HCT116 (cell line): ENCODE data around the gene DMD. TPM values are rescaled to one million over a fixed set of nuclear protein-coding genes. Genes with fewer than 3 reads are reported as not detected.

Experiments
- ATAC-seq: fragments of 200-7000 bp; cut with Tn5 transposase; 2 replicates; pipeline ENCODE4 v1.9.1; 2020; ENCODE audit warnings: mild to moderate bottlenecking, moderate library complexity
- BruUV-seq: library from RNA; stranded (reverse); fragments of 400-500 nt; replicated peaks from 2 replicates; lab custom pipeline; 2021; lab: Mats Ljungman, UMichigan
- CTCF ChIA-PET: fragments of 300-600 bp; sonication (Branson Sonifier 250); formaldehyde crosslinking; loops from one replicate; lab custom pipeline; 2021; ENCODE audit warnings: antibody characterized with exemption; lab: Charles Lee
- POLR2A ChIA-PET: fragments of 300-600, 350-600 bp; sonication (Branson Sonifier 250); formaldehyde crosslinking; loops from one replicate; lab custom pipeline; 2021; ENCODE audit warnings: antibody characterized with exemption; lab: Charles Lee
- RAD21 ChIA-PET, 2 experiments: fragments of 300-600 bp; sonication (Branson Sonifier 250); formaldehyde crosslinking; loops; one replicate each; lab custom pipeline; 2023; ENCODE audit warnings: low total read pairs in 2 of 2; ENCODE audit not compliant: uncharacterized antibody in 2 of 2, unreplicated experiment in 2 of 2, low non-redundant PET in 1 of 2; lab: Charles Lee
- DNase-seq: peaks from one replicate; pipeline ENCODE4 v3.0.0-alpha.2; 2010; ENCODE audit warnings: low read depth, low spot score
- H2AFZ ChIP-seq: fragments of 200-600 bp; shearing (Covaris generic), sonication (generic); 2 replicates; pipeline ENCODE4 v1.6.1; 2017; ENCODE audit warnings: low read depth, mixed run types, mixed read lengths, antibody characterized with exemption, low read length; ENCODE audit not compliant: poor library complexity, severe bottlenecking
- H3K27ac ChIP-seq: 2 replicates; pipeline ENCODE4 v1.5.1; 2012; ENCODE audit warnings: low read depth, low read length
- H3K27me3 ChIP-seq: fragments of 200-600 bp; sonication (generic); 2 replicates; pipeline ENCODE4 v1.6.1; 2016; ENCODE audit warnings: mixed run types, low read length, mixed read lengths; ENCODE audit not compliant: insufficient read depth
- H3K36me3 ChIP-seq, 2 experiments: fragments of 200-500 bp in 1 of 2; fragments of 200-600 bp in 1 of 2; sonication (Bioruptor generic) in 1 of 2; sonication (generic) in 1 of 2; 2 replicates each; pipeline versions ENCODE4 v1.5.1 to v1.6.1; 2014 to 2016; ENCODE audit warnings: low read length in 2 of 2, inconsistent platforms in 1 of 2, mixed read lengths in 1 of 2, mixed run types in 1 of 2; ENCODE audit not compliant: insufficient read depth in 2 of 2, control insufficient read depth in 1 of 2
- H3K4me1 ChIP-seq, 2 experiments: fragments of 200-600 bp in 1 of 2; sonication (generic) in 1 of 2; 2 replicates each; pipeline versions ENCODE4 v1.5.1 to v1.6.1; 2012 to 2017; ENCODE audit warnings: low read length in 2 of 2, inconsistent platforms in 1 of 2, mild to moderate bottlenecking in 1 of 2, mixed read lengths in 1 of 2, mixed run types in 1 of 2, moderate library complexity in 1 of 2; ENCODE audit not compliant: insufficient read depth in 2 of 2, control insufficient read depth in 1 of 2
- H3K4me2 ChIP-seq: fragments of 200-600 bp; sonication (generic); 2 replicates; pipeline ENCODE4 v1.6.1; 2017; ENCODE audit warnings: mixed run types, low read length, mixed read lengths
- H3K4me3 ChIP-seq, 2 experiments: fragments of 200-600 bp in 1 of 2; sonication (generic) in 1 of 2; replicated peaks in 1 of 2; 2 replicates each; pipeline ENCODE4 v1.5.1; 2011 to 2016; ENCODE audit warnings: low read length in 2 of 2, control low read depth in 1 of 2, low read depth in 1 of 2, mild to moderate bottlenecking in 1 of 2, mixed read lengths in 1 of 2, mixed run types in 1 of 2
- H3K79me2 ChIP-seq: fragments of 200-600 bp; sonication (generic); 2 replicates; pipeline ENCODE4 v1.6.1; 2017; ENCODE audit warnings: mild to moderate bottlenecking, mixed run types, low read length, moderate library complexity, mixed read lengths; ENCODE audit not compliant: insufficient read depth
- H3K9ac ChIP-seq: fragments of 200-600 bp; sonication (generic); 2 replicates; pipeline ENCODE4 v1.6.1; 2016; ENCODE audit warnings: low read length, mixed read lengths
- H3K9me2 ChIP-seq: fragments of 200-600 bp; sonication (generic), shearing (Covaris generic); 2 replicates; pipeline ENCODE4 v1.6.1; 2017; ENCODE audit warnings: mixed run types, mild to moderate bottlenecking, moderate library complexity; ENCODE audit not compliant: insufficient read depth
- H3K9me3 ChIP-seq, 2 experiments: fragments of 200-500 bp in 1 of 2; fragments of 200-600 bp in 1 of 2; sonication (Bioruptor generic) in 1 of 2; sonication (generic) in 1 of 2; 2 replicates each; pipeline ENCODE4 v1.6.1; 2014 to 2017; ENCODE audit warnings: low read length in 2 of 2, mixed read lengths in 2 of 2, inconsistent platforms in 1 of 2, low read depth in 1 of 2, mild to moderate bottlenecking in 1 of 2, mixed run types in 1 of 2, moderate library complexity in 1 of 2; ENCODE audit not compliant: control insufficient read depth in 1 of 2, insufficient read depth in 1 of 2
- H4K20me1 ChIP-seq: fragments of 200-600 bp; sonication (generic), shearing (Covaris generic); 2 replicates; pipeline ENCODE4 v1.6.1; 2017; ENCODE audit warnings: mixed run types, mild to moderate bottlenecking, moderate library complexity; ENCODE audit not compliant: insufficient read depth
- ELF1 ChIP-seq: IDR thresholded peaks from 2 replicates; pipeline ENCODE4 v1.6.1; 2012; ENCODE audit warnings: low read depth, borderline replicate concordance
- EZH2 ChIP-seq: fragments of 200-600 bp; sonication (generic); IDR thresholded peaks from 2 replicates; pipeline ENCODE4 v1.6.1; 2017; ENCODE audit warnings: antibody characterized with exemption, mixed run types
- EZH2phosphoT487 ChIP-seq: fragments of 200-600 bp; IDR thresholded peaks from 2 replicates; pipeline ENCODE4 v1.6.1; 2018; ENCODE audit warnings: antibody characterized with exemption, borderline replicate concordance
- FOSL1 ChIP-seq: IDR thresholded peaks from 2 replicates; pipeline ENCODE4 v1.6.1; 2012; ENCODE audit warnings: low read depth
- JUND ChIP-seq: IDR thresholded peaks from 2 replicates; pipeline ENCODE4 v1.6.1; 2012
- POLR2A ChIP-seq: IDR thresholded peaks from 2 replicates; pipeline ENCODE4 v1.7.0; 2011; ENCODE audit warnings: borderline replicate concordance; ENCODE audit not compliant: insufficient read depth, insufficient read length; ENCODE audit errors: extremely low read depth
- SIN3A ChIP-seq: IDR thresholded peaks from 2 replicates; pipeline ENCODE4 v1.6.1; 2012; ENCODE audit warnings: low read depth
- TCF7L2 ChIP-seq: IDR thresholded peaks from 2 replicates; pipeline ENCODE4 v1.7.0; 2011; ENCODE audit warnings: borderline replicate concordance, inconsistent platforms; ENCODE audit not compliant: insufficient read depth, insufficient read length; ENCODE audit errors: extremely low read depth
- ZNF274 ChIP-seq: fragments of 200-500 bp; sonication (Bioruptor generic); IDR thresholded peaks from 2 replicates; pipeline ENCODE4 v1.6.1; 2014; ENCODE audit warnings: mild to moderate bottlenecking, low read depth, low read length, inconsistent platforms
- intact Hi-C: fragments of 100-400 bp; cut with micrococcal nuclease; formaldehyde crosslinking; loops from 2 replicates; pipeline ENCODE4 v1.10.0; 2022
- total RNA-seq: library from RNA; stranded (reverse); gene quantifications from one replicate; pipeline ENCODE4 v1.2.1, GENCODE V29; 2021; ENCODE audit not compliant: unreplicated experiment
- TF ChIP-seq, protein P1 (sequence below): IDR thresholded peaks from 2 replicates; pipeline ENCODE4 v1.6.1; 2011; ENCODE audit warnings: mild to moderate bottlenecking, low read length, moderate library complexity; ENCODE audit not compliant: insufficient replicate concordance; ENCODE audit errors: extremely low read depth
- TF ChIP-seq, protein P2 (sequence below): IDR thresholded peaks from 2 replicates; pipeline ENCODE4 v1.6.1; 2012
- TF ChIP-seq, protein P3 (sequence below): IDR thresholded peaks from 2 replicates; pipeline ENCODE4 v1.6.1; 2012
- TF ChIP-seq, protein P4 (sequence below): IDR thresholded peaks from 2 replicates; pipeline ENCODE4 v1.6.1; 2012; ENCODE audit warnings: low read depth

DMD gene
- total RNA-seq, 1 experiment from 2014 or later = 0.05 TPM

DNA sequence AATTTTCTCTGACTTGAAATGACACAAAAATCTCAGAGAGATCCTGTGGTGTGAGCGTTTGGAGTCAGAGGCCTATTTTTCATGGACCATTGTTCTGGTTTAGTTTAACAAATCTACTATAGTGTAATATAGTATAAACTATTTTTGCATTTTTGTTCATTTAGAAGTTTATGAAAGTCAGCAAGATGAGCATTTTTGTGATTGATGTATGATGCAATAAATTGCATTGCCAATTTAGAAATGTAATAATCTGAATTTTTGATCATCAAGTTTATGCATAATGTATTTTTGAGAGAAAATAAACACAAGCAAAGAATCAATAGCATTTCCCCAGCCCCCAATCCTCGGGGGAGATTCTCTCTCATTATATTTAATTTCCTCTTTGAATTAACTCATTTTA, 1620.0 kb downstream of the DMD start (continued):
- TF ChIP-seq, protein P1, sequence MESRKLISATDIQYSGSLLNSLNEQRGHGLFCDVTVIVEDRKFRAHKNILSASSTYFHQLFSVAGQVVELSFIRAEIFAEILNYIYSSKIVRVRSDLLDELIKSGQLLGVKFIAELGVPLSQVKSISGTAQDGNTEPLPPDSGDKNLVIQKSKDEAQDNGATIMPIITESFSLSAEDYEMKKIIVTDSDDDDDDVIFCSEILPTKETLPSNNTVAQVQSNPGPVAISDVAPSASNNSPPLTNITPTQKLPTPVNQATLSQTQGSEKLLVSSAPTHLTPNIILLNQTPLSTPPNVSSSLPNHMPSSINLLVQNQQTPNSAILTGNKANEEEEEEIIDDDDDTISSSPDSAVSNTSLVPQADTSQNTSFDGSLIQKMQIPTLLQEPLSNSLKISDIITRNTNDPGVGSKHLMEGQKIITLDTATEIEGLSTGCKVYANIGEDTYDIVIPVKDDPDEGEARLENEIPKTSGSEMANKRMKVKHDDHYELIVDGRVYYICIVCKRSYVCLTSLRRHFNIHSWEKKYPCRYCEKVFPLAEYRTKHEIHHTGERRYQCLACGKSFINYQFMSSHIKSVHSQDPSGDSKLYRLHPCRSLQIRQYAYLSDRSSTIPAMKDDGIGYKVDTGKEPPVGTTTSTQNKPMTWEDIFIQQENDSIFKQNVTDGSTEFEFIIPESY = no peak
- TF ChIP-seq FOSL1 = no peak

DNA sequence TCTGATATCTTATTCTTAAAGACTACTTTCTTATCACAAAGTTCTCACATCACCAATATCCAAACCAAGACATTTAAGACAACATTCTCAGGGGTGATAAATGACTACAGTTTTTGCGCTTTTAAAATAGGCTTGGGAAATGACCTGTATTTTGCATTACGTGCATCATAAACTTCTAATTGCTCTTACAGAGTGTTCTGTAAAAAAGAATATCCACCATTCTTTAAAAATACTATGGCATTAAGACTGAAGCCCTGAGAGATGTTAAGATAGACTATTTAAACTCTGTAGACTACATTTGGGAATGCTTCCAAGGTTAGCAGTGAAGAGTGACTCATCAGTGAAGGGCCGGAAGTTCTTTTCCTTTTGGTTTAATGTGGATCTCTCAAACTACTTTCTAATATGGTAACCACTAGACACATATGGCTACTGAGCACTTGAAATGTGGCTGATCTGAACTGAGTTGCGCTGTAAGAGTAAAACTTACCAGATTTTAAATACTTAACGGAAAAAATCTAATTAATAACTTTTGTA, 1620.7 kb downstream of the DMD start:
- H3K9me2 ChIP-seq = no peaks in the 10 kb centered on the region
- no peaks in the 10 kb centered on the region for H3K79me2 ChIP-seq
- H4K20me1 ChIP-seq = no peaks in the 10 kb centered on the region
- POLR2A ChIA-PET = no interaction called here
- H3K4me2 ChIP-seq = no peak overlapping the region
- ATAC-seq = no peak
- H3K27ac ChIP-seq = no peak overlapping the region
- no peak overlapping the region for H2AFZ ChIP-seq
- H3K4me1 ChIP-seq = no peaks in the 10 kb centered on the region
- CTCF ChIA-PET = no interaction called here
- no peaks in the 10 kb centered on the region for H3K27me3 ChIP-seq
- BruUV-seq = no TSS peak
- intact Hi-C loops = no loop called here
- TF ChIP-seq POLR2A = no peak
- no peaks in the 10 kb centered on the region for H3K36me3 ChIP-seq
- DNase-seq = no peak
- no peak overlapping the region for H3K9ac ChIP-seq
- RAD21 ChIA-PET = no interaction called here
- no peak overlapping the region for H3K4me3 ChIP-seq
- no peaks in the 10 kb centered on the region for H3K9me3 ChIP-seq

DNA sequence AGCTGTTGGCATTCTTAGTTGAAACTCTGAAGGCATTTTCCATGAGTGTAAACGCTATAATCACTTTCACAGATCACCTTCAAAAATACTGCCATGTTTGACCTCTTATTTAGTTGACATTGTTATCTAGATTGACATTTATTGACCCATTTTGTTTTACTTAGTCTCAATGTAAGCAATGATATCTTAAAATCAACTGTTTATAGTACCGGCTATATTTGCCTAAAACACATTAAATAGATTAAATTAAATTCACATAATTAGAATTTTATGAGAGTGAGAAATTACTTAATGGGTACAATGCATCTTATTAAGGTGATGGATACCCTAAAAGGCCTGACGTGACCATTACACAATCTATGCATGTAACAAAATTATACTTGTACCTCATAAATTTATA, 1621.8 kb downstream of the DMD start:
- ChIA-PET CTCF (no interaction called here), RAD21 (no interaction called here), POLR2A (no interaction called here)
- Histone ChIP-seq H4K20me1 (no peaks in the 10 kb centered on the region), H3K79me2 (no peaks in the 10 kb centered on the region), H3K36me3 (no peaks in the 10 kb centered on the region), H3K4me3 (no peak overlapping the region), H2AFZ (no peak overlapping the region), H3K27me3 (no peaks in the 10 kb centered on the region), H3K9me2 (no peaks in the 10 kb centered on the region), H3K27ac (no peak overlapping the region), H3K4me1 (no peaks in the 10 kb centered on the region), H3K9ac (no peak overlapping the region), H3K9me3 (no peaks in the 10 kb centered on the region), H3K4me2 (no peak overlapping the region)
- intact Hi-C loops = no loop called here
- DNase-seq = no peak
- BruUV-seq = no TSS peak
- ATAC-seq = no peak
- TF ChIP-seq ZNF274 (no peak), TCF7L2 (no peak), FOSL1 (no peak), JUND (no peak), SIN3A (no peak), EZH2phosphoT487 (no peak), POLR2A (no peak), EZH2 (no peak), ELF1 (no peak)
- TF ChIP-seq, protein P2, sequence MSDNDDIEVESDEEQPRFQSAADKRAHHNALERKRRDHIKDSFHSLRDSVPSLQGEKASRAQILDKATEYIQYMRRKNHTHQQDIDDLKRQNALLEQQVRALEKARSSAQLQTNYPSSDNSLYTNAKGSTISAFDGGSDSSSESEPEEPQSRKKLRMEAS = no peak
- TF ChIP-seq, protein P3, sequence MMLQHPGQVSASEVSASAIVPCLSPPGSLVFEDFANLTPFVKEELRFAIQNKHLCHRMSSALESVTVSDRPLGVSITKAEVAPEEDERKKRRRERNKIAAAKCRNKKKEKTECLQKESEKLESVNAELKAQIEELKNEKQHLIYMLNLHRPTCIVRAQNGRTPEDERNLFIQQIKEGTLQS = no peak
- TF ChIP-seq, protein P4, sequence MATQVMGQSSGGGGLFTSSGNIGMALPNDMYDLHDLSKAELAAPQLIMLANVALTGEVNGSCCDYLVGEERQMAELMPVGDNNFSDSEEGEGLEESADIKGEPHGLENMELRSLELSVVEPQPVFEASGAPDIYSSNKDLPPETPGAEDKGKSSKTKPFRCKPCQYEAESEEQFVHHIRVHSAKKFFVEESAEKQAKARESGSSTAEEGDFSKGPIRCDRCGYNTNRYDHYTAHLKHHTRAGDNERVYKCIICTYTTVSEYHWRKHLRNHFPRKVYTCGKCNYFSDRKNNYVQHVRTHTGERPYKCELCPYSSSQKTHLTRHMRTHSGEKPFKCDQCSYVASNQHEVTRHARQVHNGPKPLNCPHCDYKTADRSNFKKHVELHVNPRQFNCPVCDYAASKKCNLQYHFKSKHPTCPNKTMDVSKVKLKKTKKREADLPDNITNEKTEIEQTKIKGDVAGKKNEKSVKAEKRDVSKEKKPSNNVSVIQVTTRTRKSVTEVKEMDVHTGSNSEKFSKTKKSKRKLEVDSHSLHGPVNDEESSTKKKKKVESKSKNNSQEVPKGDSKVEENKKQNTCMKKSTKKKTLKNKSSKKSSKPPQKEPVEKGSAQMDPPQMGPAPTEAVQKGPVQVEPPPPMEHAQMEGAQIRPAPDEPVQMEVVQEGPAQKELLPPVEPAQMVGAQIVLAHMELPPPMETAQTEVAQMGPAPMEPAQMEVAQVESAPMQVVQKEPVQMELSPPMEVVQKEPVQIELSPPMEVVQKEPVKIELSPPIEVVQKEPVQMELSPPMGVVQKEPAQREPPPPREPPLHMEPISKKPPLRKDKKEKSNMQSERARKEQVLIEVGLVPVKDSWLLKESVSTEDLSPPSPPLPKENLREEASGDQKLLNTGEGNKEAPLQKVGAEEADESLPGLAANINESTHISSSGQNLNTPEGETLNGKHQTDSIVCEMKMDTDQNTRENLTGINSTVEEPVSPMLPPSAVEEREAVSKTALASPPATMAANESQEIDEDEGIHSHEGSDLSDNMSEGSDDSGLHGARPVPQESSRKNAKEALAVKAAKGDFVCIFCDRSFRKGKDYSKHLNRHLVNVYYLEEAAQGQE = no peak
